Calu3 (cell line): ENCODE measurements around the gene PPP4C. TPM values are rescaled to one million over a fixed set of nuclear protein-coding genes. Genes with fewer than 3 reads are reported as not detected.
A peak's percentile ranks its signal among the peaks of the same experiment; 100 is the strongest.

Experiments used
- BruUV-seq: library from RNA; stranded (reverse); fragments of 400-500 nt; replicated peaks from 2 replicates; lab custom pipeline; 2021; lab: Mats Ljungman, UMichigan
- CTCF ChIA-PET: fragments of 300-600 bp; sonication (Branson Sonifier 250); formaldehyde crosslinking; loops from one replicate; lab custom pipeline; 2022; ENCODE audit warnings: antibody characterized with exemption; lab: Charles Lee
- DNase-seq: peaks from one replicate; pipeline ENCODE4 v3.0.0; 2022
- H3K27ac Mint-ChIP-seq: one replicate; pipeline ENCODE4 v1.8.0; 2022; ENCODE audit warnings: mixed read lengths; ENCODE audit not compliant: unreplicated experiment
- H3K27me3 Mint-ChIP-seq: one replicate; pipeline ENCODE4 v1.8.0; 2022; ENCODE audit warnings: mixed read lengths; ENCODE audit not compliant: unreplicated experiment
- H3K36me3 Mint-ChIP-seq: one replicate; pipeline ENCODE4 v1.8.0; 2022; ENCODE audit warnings: mild to moderate bottlenecking, moderate library complexity, mixed read lengths; ENCODE audit not compliant: insufficient read depth, unreplicated experiment
- H3K4me1 Mint-ChIP-seq: one replicate; pipeline ENCODE4 v1.8.0; 2022; ENCODE audit warnings: mild to moderate bottlenecking, low read depth, mixed read lengths; ENCODE audit not compliant: unreplicated experiment
- H3K4me3 Mint-ChIP-seq: one replicate; pipeline ENCODE4 v1.8.0; 2022; ENCODE audit warnings: mild to moderate bottlenecking, low read depth, moderate library complexity, mixed read lengths; ENCODE audit not compliant: unreplicated experiment
- H3K9me3 Mint-ChIP-seq: one replicate; pipeline ENCODE4 v1.8.0; 2022; ENCODE audit warnings: low read depth, mixed read lengths; ENCODE audit not compliant: unreplicated experiment
- intact Hi-C: fragments of 100-400 bp; cut with micrococcal nuclease; formaldehyde crosslinking; loops from one replicate; pipeline ENCODE4 v1.10.0; 2022; ENCODE audit not compliant: unreplicated experiment
- total RNA-seq: library from RNA; stranded (reverse); gene quantifications from 2 replicates; pipeline ENCODE4 v1.2.3, GENCODE V29; 2022
- TF ChIP-seq, protein P1 (sequence below): fragments of 200-600 bp; IDR thresholded peaks from one replicate; pipeline ENCODE4 v1.8.0; 2022; ENCODE audit warnings: antibody characterized with exemption; ENCODE audit not compliant: unreplicated experiment

Gene PPP4C
- total RNA-seq, 1 experiment from 2014 or later, result 184 TPM

DNA sequence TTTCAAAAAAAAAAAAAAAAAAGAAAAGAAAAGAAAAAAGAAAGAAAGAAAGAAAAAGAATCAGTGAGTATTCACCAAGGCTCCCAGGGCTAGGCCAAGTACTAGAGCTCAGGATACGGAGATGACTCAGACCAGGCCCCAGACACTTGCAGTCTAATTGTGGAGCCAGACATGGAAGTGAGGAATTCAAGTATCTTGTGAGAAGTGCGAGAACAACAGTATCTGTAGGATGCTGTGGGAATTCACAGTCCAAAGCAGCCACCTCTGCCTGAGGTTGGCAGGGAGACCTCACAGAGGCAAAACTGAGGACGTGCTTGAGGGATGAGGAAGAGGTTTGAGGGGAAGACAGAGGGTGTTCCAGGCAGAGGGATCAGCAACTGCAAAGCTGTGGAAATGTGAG is 24.3 kb upstream of the PPP4C start:
- no peak overlapping the region for H3K27ac Mint-ChIP-seq
- DNase-seq, result no peak
- no peaks in the 10 kb centered on the region for H3K27me3 Mint-ChIP-seq
- TF ChIP-seq, protein P1, sequence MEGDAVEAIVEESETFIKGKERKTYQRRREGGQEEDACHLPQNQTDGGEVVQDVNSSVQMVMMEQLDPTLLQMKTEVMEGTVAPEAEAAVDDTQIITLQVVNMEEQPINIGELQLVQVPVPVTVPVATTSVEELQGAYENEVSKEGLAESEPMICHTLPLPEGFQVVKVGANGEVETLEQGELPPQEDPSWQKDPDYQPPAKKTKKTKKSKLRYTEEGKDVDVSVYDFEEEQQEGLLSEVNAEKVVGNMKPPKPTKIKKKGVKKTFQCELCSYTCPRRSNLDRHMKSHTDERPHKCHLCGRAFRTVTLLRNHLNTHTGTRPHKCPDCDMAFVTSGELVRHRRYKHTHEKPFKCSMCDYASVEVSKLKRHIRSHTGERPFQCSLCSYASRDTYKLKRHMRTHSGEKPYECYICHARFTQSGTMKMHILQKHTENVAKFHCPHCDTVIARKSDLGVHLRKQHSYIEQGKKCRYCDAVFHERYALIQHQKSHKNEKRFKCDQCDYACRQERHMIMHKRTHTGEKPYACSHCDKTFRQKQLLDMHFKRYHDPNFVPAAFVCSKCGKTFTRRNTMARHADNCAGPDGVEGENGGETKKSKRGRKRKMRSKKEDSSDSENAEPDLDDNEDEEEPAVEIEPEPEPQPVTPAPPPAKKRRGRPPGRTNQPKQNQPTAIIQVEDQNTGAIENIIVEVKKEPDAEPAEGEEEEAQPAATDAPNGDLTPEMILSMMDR, result no peak
- no TSS peak for BruUV-seq
- H3K4me1 Mint-ChIP-seq, result peaks cover 31% of the 10 kb centered on the region
- intact Hi-C loops, result no loop called here
- H3K9me3 Mint-ChIP-seq, result no peaks in the 10 kb centered on the region
- CTCF ChIA-PET, result interaction anchor here (0.7 to 1.8 kb wide), 2 partner anchors 12 to 355 kb away, joined by 3 read pairs; no protein-coding TSS in a partner anchor
- H3K36me3 Mint-ChIP-seq, result peaks cover 36% of the 10 kb centered on the region
- H3K4me3 Mint-ChIP-seq, result peak overlapping the region; percentile 45

DNA sequence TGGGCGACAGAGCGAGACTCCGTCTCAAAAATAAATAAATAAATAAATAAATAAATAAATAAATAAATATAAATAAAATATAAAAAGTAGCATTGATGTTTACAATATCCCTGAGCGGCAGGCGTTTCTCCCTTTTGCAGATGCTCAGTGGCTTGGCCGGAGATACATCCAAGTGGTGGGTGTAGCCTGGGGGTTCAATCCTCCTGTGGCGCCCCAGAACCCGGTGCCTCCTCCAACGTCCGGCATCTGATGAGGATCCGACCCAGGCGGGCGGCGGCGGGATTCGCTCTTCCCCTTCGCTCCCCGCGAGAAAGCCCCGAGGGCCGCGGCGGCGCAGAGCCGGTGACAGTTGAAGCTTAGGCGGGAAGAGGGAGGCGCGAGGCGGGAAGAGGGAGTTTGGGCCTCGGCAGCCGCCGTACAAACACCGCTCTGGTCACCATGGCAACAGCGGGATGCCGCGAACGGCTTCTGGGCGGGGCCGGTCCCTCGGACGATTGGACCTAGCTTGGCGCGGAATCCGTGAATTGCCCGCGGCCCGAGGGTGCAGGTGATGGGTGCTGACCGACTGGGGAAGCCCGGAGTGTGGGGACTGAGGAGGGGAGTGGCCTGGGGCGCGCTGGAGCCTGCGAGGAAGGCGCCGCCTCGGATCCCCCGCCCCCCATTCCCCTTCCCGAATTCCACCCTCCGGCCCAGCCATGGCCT is 23.0 kb upstream of the PPP4C start:
- Mint-ChIP-seq H3K4me3 (peak overlapping the region; percentile 76), H3K36me3 (peaks cover 36% of the 10 kb centered on the region), H3K27me3 (no peaks in the 10 kb centered on the region), H3K4me1 (peaks cover 31% of the 10 kb centered on the region), H3K9me3 (no peaks in the 10 kb centered on the region), H3K27ac (peak overlapping the region; percentile 69)
- CTCF ChIA-PET, result interaction anchor here (0.9 to 1.8 kb wide), 2 partner anchors 13 kb away, joined by 3 to 4 read pairs; partner anchors contain the start of gene ALDOA
- DNase-seq, result peak; percentile 98
- TSS peak; percentile 67 for BruUV-seq
- TF ChIP-seq, protein P1, result no peak
- intact Hi-C loops, result no loop called here

DNA sequence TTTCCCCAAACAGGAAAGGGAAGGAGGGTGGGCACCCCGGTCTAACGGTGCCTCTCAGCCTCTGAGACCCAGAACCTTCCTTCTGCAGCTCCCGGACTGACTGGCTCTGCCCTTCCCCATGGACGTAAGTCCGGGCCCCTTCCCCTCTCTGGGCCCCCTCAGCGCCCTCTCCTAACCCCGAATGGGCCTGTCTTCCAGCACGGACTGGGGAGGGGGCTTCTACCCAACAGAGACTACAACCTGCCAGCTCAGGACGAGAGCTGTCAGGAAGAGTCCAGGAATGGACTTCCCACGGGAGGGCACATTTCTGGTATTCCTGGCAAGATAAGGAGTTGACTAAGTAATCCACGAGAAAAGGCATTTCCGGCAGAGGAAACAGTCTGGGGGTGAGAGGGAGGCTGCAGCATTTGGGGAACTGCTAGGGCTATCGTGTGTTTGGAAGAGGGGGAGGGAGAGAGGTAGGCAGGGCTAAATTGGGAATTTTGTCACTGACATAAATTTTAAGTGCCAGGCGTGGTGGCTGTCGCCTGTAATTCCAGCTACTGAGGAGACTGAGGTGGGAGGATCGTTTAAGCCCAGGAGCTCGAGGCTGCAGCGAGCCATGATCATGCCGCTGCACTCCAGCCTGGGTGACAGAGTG is 22.3 kb upstream of the PPP4C start:
- TF ChIP-seq, protein P1, result no peak
- Mint-ChIP-seq H3K27me3 (no peaks in the 10 kb centered on the region), H3K27ac (peak overlapping the region; percentile 69), H3K36me3 (peaks cover 38% of the 10 kb centered on the region), H3K4me3 (peak overlapping the region; percentile 76), H3K9me3 (no peaks in the 10 kb centered on the region), H3K4me1 (peaks cover 31% of the 10 kb centered on the region)
- CTCF ChIA-PET, result interaction anchor here (0.9 to 1.8 kb wide), 2 partner anchors 12 to 14 kb away, joined by 3 to 4 read pairs; partner anchors contain the start of gene ALDOA
- intact Hi-C loops, result no loop called here
- DNase-seq, result no peak
- TSS peak; percentile 59 for BruUV-seq

DNA sequence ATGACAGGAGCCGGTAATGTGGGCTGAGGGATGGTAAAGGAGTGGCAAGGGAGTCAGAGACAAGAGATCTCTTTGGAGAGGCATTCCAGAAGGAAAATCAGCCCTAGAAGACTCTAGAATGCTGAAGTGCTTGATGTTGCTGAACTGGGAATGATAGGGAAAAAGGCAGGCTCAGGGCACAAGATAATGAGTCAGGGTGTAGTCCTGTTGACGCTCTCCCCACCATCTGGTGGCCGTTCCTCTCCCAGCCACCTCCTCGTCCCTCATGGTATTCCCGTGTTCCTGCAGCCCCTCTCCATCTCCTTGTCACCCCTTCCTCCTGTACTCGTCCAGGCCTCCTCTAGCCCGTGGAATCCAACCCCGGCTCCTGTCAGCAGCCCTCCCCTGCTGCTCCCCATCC is 21.3 kb upstream of the PPP4C start:
- CTCF ChIA-PET, result interaction anchor here (1.3 to 1.7 kb wide), 2 partner anchors 9 to 11 kb away, joined by 5 to 7 read pairs; partner anchors contain the start of gene ALDOA
- Mint-ChIP-seq H3K4me1 (peaks cover 31% of the 10 kb centered on the region), H3K9me3 (no peaks in the 10 kb centered on the region), H3K27me3 (no peaks in the 10 kb centered on the region), H3K27ac (no peak overlapping the region), H3K4me3 (peak overlapping the region; percentile 76), H3K36me3 (peaks cover 40% of the 10 kb centered on the region)
- intact Hi-C loops, result no loop called here
- DNase-seq, result no peak
- BruUV-seq, result no TSS peak
- TF ChIP-seq, protein P1, result no peak
